GM18505 (cell line): ENCODE data around the gene BPHL.
"Not testable (repeated sequence)": the region's sequence is repeated elsewhere in the genome, so short reads cannot be mapped to it uniquely, and the experiment has no call there.

Experiments
- ATAC-seq: cut with Tn5 transposase; IDR thresholded peaks from one replicate; pipeline ENCODE4 v1.9.1; 2021; ENCODE audit not compliant: unreplicated experiment
- POLR2A ChIP-seq: IDR thresholded peaks from 4 replicates; pipeline ENCODE4 v1.6.1; 2011; ENCODE audit warnings: borderline replicate concordance; ENCODE audit not compliant: insufficient read depth, insufficient read length; ENCODE audit errors: extremely low read depth

Gene BPHL

GRCh38 chr6:3152689-3153088 is 34.2 kb downstream of the BPHL start:
- no peak for ATAC-seq
- no peak for TF ChIP-seq POLR2A

DNA sequence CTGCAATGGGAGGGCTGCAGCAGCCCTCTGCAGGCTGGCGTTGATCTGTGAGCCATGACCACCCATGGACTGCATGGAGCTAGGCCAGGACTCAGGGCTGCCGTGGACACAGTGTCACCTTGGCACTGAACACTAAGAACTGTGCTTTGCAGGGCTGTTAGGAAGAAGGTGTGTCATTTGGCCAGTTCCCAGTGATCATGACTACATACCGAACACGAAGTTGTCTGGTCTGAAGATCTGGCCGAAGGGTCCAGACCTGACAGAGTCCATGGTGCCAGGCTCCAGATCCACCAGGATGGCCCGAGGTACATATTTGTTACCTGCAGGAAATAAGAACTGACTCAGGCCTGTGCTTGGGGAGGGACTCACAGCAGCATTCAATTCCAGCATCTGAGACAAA is 36.9 kb downstream of the BPHL start:
- ATAC-seq: not testable (repeated sequence)

DNA sequence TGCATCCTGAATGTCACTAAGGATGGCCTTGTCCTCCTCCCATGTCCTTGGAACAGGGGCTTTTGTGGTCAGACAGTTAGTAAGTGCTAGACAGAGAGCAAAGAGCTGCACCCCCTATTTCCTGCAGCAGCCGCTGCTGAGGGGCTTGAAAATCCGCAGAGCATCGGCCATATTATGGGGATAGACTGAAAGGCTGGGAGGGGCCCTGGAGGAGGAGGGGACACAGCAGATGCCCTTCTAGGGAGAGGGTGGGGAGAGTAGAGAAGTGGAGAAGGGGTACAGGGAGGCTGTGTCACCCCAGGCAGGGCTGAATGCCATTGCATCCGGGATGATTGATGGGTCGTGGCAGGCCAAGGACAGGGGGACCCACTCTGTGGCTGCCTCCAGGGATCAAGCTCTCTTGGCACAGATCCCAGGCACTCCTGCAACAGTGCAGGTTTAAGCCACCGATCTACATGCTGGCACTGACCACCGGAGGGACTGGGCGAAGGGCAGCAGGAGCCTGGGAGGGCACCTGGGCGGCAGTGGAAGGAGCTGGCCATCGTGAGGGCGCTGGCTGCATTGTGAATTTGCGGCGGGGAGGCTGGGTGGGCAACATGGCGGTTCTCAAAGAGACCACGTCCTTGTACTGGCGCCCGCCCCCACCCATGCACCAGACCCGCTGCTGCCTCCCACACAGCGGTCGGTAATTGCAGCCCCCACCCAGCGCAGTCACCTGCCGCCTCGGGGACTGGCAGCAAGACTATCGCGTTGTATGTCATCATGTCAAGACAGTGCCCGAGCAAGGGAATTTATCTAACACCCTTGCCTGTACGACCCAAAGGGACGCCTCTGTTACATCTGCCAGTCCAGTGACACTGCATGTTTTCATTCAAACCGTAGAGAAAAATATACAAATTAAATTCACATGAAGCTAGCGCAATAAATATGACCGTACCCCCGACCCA is 37.9 kb downstream of the BPHL start:
- ATAC-seq: not testable (repeated sequence)

- ATAC-seq: peak; percentile 73
- peak; percentile 80 for TF ChIP-seq POLR2A
Observed at GRCh38 chr6:3157131-3157933, 38.8 kb downstream of the BPHL start, which contains the start of gene TUBB2A. TSS of gene TUBB2A (minus strand) at chr6:3157544. CDS start at chr6:3157463, 81 bp downstream.

- ATAC-seq: no peak
- TF ChIP-seq POLR2A: no peak
Observed at GRCh38 chr6:3159805-3160781, 41.6 kb downstream of the BPHL start.

DNA sequence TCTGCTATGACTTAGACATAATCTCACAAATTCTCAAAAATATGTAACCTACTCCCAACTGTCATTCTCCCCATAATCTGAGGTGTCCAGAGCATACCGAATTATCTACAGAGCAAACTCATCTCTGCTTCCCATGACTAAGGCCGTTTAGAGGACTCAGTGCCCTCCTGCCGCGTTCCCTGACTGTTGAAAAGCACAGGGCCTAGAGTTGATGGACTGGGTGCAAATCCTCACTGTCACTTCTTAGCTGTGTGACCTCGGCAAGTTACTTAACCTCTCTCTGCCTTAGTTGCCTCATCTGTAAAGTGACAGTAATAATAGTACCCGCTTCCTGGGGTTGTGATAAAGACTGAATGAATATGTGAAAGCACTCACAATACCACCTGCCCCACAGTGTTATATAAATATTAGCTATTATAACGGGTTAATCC is 43.6 kb downstream of the BPHL start:
- no peak for ATAC-seq
- TF ChIP-seq POLR2A: no peak

GRCh38 chr6:3162565-3163247 is 44.2 kb downstream of the BPHL start:
- TF ChIP-seq POLR2A: no peak
- ATAC-seq: peak; percentile 61

DNA sequence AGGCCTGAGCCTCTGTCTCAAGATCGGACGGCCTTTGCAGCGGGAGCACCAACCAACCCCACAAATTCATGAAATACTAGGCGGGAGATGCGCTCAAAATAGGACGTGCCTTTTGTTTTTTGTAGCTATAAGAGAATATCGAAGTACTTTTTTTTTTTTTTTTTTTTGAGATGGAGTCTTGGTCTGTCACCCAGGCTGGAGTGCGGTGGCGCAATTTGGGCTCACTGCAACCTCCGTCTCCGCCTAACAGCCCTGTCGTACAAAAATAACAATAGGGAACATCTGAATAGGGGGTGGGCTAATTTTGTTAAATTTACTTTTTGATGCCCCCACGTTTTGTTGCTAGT is 44.7 kb downstream of the BPHL start:
- no peak for TF ChIP-seq POLR2A
- no peak for ATAC-seq

- no peak for ATAC-seq
- no peak for TF ChIP-seq POLR2A
Observed at GRCh38 chr6:3164388-3164787, 45.9 kb downstream of the BPHL start.

- ATAC-seq: no peak
- no peak for TF ChIP-seq POLR2A
Observed at GRCh38 chr6:3165631-3166534, 47.4 kb downstream of the BPHL start.

GRCh38 chr6:3166535-3167225 is 48.2 kb downstream of the BPHL start:
- ATAC-seq: not testable (repeated sequence)

DNA sequence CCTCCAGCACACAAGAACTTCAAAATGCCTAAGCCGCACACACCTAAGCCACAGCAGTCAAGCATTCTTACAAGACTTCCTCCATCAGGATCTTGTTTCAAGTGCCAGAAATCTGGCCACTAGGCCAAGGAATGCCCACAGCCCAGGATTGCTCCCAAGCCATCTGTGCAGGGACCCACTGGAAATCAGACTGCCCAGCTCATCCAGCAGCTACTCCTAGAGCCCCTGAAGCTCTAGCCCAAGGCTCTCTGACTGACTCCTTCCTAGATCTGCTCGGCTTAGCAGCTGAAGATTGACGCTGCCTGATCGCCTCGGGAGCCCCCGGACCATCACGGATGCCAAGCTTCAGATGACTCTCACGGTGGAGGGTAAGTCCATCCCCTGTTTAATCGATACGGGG is 49.5 kb downstream of the BPHL start:
- ATAC-seq: not testable (repeated sequence)

GRCh38 chr6:3170676-3171075 is 52.2 kb downstream of the BPHL start:
- ATAC-seq: not testable (repeated sequence)

DNA sequence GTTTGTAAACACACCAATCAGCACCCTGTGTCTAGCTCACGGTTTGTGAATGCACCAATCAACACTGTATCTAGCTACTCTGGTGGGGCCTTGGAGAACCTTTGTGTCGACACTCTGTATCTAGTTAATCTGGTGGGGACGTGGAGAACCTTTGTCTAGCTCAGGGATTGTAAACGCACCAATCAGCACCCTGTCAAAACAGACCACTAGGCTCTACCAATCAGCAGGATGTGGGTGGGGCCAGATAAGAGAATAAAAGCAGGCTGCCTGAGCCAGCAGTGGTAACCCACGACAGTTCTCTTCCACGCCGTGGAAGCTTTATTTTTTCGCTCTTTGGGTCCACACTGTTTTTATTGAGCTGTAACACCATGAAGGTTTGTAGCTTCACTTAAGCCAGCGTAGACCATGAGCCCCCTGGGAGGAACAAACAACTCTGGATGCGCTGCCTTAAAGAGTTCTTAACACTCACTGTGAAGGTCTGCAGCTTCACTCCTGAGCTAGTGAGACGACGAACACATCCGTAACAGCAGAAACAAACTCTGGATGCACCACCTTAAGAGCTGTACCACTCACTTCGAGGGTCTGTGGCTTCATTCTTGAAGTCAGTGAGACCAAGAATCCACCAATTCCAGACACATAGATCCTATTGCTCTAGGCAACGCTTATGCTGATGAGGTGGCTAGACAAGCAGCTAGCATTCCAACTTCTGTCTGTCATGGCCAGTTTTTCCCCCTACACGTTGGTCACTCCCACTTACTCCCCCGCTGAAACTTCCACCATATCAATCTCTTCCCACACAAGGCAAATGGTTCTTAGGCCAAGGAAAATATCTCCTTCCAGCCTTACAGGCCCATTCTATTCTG is 53.0 kb downstream of the BPHL start:
- ATAC-seq: not testable (repeated sequence)

GRCh38 chr6:3172789-3173188 is 54.3 kb downstream of the BPHL start:
- not testable (repeated sequence) for ATAC-seq
